Esophagus muscularis mucosa (tissue), 4 donors: ENCODE data around the gene COL27A1. TPM values are rescaled to one million over a fixed set of nuclear protein-coding genes. Genes with fewer than 3 reads are reported as not detected.

Experiments used
- DNase-seq: peaks from one replicate; pipeline ENCODE4 v3.0.0-alpha.2; 2017; ENCODE audit errors: extremely low spot score
- H3K27ac ChIP-seq, 4 donors: fragments of 200-600 bp; sonication (generic); replicated peaks in 1 of 4; 1 replicate in 3 of 4; 2 replicates in 1 of 4; pipeline ENCODE4 v1.5.1; 2016 to 2019; ENCODE audit warnings: mild to moderate bottlenecking in 1 of 4
- H3K27me3 ChIP-seq, 4 donors: fragments of 200-600 bp; sonication (generic); one replicate each; pipeline versions ENCODE4 v1.5.1 to v1.6.0; 2016 to 2019
- H3K36me3 ChIP-seq, 4 donors: fragments of 200-600 bp; sonication (generic); one replicate each; pipeline ENCODE4 v1.5.1; 2016 to 2019
- H3K4me1 ChIP-seq, 4 donors: fragments of 200-600 bp; sonication (generic); one replicate each; pipeline ENCODE4 v1.5.1; 2016 to 2019
- H3K4me3 ChIP-seq, 4 donors: fragments of 200-600 bp; sonication (generic); 1 replicate in 2 of 4; 2 replicates in 2 of 4; pipeline ENCODE4 v1.5.1; 2016 to 2019; ENCODE audit warnings: mild to moderate bottlenecking in 4 of 4, moderate library complexity in 1 of 4
- H3K9me3 ChIP-seq, 4 donors: fragments of 200-600 bp; sonication (generic); 1 replicate in 3 of 4; 2 replicates in 1 of 4; pipeline ENCODE4 v1.5.1; 2016 to 2019
- CTCF ChIP-seq, 3 experiments: fragments of 200-600 bp in 2 of 3; fragments of 450-650 bp in 1 of 3; sonication (generic) in 2 of 3; IDR thresholded peaks; one replicate each; pipeline ENCODE4 v1.5.1; 2017 to 2019; ENCODE audit warnings: antibody characterized with exemption in 3 of 3, mild to moderate bottlenecking in 2 of 3, moderate library complexity in 1 of 3
- EP300 ChIP-seq: sonication (generic); formaldehyde crosslinking; IDR thresholded peaks from one replicate; pipeline ENCODE4 v1.6.1; 2017; ENCODE audit warnings: antibody characterized with exemption
- POLR2A ChIP-seq: fragments of 450-650 bp; IDR thresholded peaks from one replicate; pipeline ENCODE4 v1.6.1; 2017; ENCODE audit warnings: antibody characterized with exemption, moderate library complexity, mild to moderate bottlenecking, low read depth
- POLR2AphosphoS5 ChIP-seq, 2 donors: sonication (generic); formaldehyde crosslinking; IDR thresholded peaks; one replicate each; pipeline ENCODE4 v1.6.1; 2017; ENCODE audit warnings: antibody characterized with exemption in 2 of 2
- WGBS: methylation state at CpG from one replicate; pipeline ENCODE4 v1.1.5; 2018; 5-methylcytosine and 5-hydroxymethylcytosine counted together
- intact Hi-C: fragments of 100-400 bp; cut with DNase I; formaldehyde crosslinking; loops from one replicate; pipeline ENCODE4 v1.15.1; 2023
- total RNA-seq, 4 donors: library from RNA; depleted of rRNA; stranded (reverse); fragments of >200 nt; gene quantifications; one replicate each; pipeline versions ENCODE4 v1.1.0 to v1.2.1, GENCODE V29; 2016

The COL27A1 gene
- total RNA-seq, 4 donors from 2014 or later: 1.8 to 3.3 (median 2.7) TPM

GRCh38 chr9:114271556-114272510 lies 116.5 kb downstream of the COL27A1 start:
- peaks cover 0 to 3% (median 0%) of the 10 kb centered on the region in 4 donors for H3K36me3 ChIP-seq
- peaks cover 0 to 12% (median 0%) of the 10 kb centered on the region in 4 donors for H3K27me3 ChIP-seq
- TF ChIP-seq POLR2AphosphoS5 (IDR thresholded peaks at IDR 0.05) (no peak), CTCF (IDR thresholded peaks at IDR 0.05) (peak; percentile 42 to 59 (median 50))
- no peaks in the 10 kb centered on the region for H3K9me3 ChIP-seq
- intact Hi-C loops: loop anchor here (1.0 kb wide), 1 partner anchor 117 kb away; the partner anchor contains the start of gene COL27A1
- no peak for DNase-seq
- no peak overlapping the region for H3K27ac ChIP-seq
- no peak overlapping the region for H3K4me3 ChIP-seq
- WGBS: 58% methylated on average over 17 of the region's 18 CpGs
- no peaks in the 10 kb centered on the region for H3K4me1 ChIP-seq

GRCh38 chr9:114272739-114273431 lies 117.5 kb downstream of the COL27A1 start:
- no peak for DNase-seq
- intact Hi-C loops: no loop called here

GRCh38 chr9:114273461-114273881 lies 118.1 kb downstream of the COL27A1 start:
- H3K4me1 ChIP-seq: no peaks in the 10 kb centered on the region
- H3K9me3 ChIP-seq: no peaks in the 10 kb centered on the region
- H3K27ac ChIP-seq: no peak overlapping the region
- no peak overlapping the region for H3K4me3 ChIP-seq
- 93% methylated on average over 7 of the region's 7 CpGs for WGBS
- intact Hi-C loops: no loop called here
- H3K27me3 ChIP-seq: peaks cover 0 to 12% (median 0%) of the 10 kb centered on the region in 4 donors
- no peak for TF ChIP-seq POLR2A
- TF ChIP-seq POLR2AphosphoS5 (IDR thresholded peaks at IDR 0.05): no peak
- TF ChIP-seq EP300: no peak
- TF ChIP-seq CTCF (IDR thresholded peaks at IDR 0.05): no peak
- peaks cover 0 to 3% (median 0%) of the 10 kb centered on the region in 4 donors for H3K36me3 ChIP-seq
- DNase-seq: no peak

More at GRCh38 chr9:114272739-114273431, 117.5 kb downstream of the COL27A1 start:
- H3K4me1 ChIP-seq: no peaks in the 10 kb centered on the region
- no peak overlapping the region for H3K27ac ChIP-seq
- H3K27me3 ChIP-seq: peaks cover 0 to 12% (median 0%) of the 10 kb centered on the region in 4 donors
- 91% methylated on average over 9 of the region's 12 CpGs for WGBS
- H3K4me3 ChIP-seq: no peak overlapping the region
- peaks cover 0 to 3% (median 0%) of the 10 kb centered on the region in 4 donors for H3K36me3 ChIP-seq
- TF ChIP-seq POLR2A: no peak
- no peak for TF ChIP-seq EP300
- no peak for TF ChIP-seq CTCF (IDR thresholded peaks at IDR 0.05)
- TF ChIP-seq POLR2AphosphoS5 (IDR thresholded peaks at IDR 0.05): no peak
- H3K9me3 ChIP-seq: no peaks in the 10 kb centered on the region

- Histone ChIP-seq H3K4me1 (no peaks in the 10 kb centered on the region), H3K4me3 (no peak overlapping the region), H3K9me3 (no peaks in the 10 kb centered on the region), H3K36me3 (peaks cover 0 to 3% (median 0%) of the 10 kb centered on the region in 4 donors), H3K27me3 (peaks cover 0 to 12% (median 0%) of the 10 kb centered on the region in 4 donors), H3K27ac (no peak overlapping the region)
- DNase-seq: no peak
- 88% methylated on average over 5 of the region's 5 CpGs for WGBS
- intact Hi-C loops: no loop called here
- TF ChIP-seq POLR2A: no peak
Measured at GRCh38 chr9:114274217-114274616, 118.9 kb downstream of the COL27A1 start.
